Measurements from ENCODE around the gene EIF4G3.
"Not testable (repeated sequence)": the region's sequence is repeated elsewhere in the genome, so short reads cannot be mapped to it uniquely, and the experiment has no call there.

The EIF4G3 gene

DNA sequence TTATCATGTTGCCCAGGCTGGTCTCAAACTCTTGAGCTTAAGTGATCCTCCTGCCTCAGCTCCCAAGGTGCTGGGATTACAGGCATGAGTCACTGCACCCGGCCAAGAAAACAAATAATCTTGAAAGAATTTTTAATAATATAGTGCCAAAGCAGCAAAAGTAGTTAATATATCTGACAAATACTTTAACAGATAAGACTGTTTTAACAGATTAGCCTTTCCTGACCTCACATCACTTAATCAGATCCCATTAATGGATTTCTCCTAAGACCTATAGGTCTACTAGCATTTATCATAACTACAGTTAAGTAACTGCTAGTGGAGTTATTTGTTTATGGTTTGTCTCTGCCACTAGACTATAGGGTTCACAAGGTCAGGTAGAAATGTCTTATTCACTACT, 328.5 kb downstream of the EIF4G3 start:
- DNase-seq (ENCODE audit: extremely low read depth in 1 of 2, low read depth in 1 of 2): no peak

- no peak for DNase-seq (ENCODE audit: extremely low read depth in 1 of 2, low read depth in 1 of 2)
Observed at GRCh38 chr1:20847611-20848080, 329.1 kb downstream of the EIF4G3 start.

- DNase-seq (ENCODE audit: extremely low read depth in 1 of 2, low read depth in 1 of 2): no peak
Observed at GRCh38 chr1:20846461-20847374, 330.0 kb downstream of the EIF4G3 start.

GRCh38 chr1:20840731-20841130, 336.0 kb downstream of the EIF4G3 start:
- no peak for DNase-seq (ENCODE audit: extremely low read depth in 1 of 2, low read depth in 1 of 2)

DNA sequence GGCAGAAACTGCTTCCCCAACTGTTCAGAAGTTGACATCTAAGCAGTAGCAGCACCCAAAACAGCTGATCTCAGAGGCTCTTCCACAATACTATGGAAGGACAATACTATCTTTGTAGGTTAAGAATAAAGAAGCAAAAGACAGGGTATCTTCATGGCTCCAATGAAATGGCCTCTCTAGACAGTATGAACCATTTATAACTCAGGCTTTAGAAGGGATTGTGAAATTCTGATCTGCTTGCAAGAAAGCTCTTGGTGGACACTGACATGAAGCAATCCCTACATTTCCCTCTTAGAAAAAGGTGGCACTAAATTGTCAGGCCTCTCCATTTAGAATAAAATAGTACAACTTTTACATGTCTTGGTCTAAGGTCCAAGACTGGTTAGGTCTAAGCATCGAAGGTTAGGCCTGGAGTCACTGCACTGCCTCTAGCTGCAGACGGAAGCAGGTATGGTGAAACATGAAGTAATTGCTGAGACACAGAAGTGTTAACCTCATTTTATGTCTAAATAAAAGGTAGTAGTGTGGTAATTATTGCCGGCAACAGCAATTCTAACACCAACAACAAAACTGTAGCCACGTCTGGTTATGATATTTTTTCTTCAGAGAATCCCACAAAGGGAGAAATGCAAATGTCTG, 339.0 kb downstream of the EIF4G3 start:
- no peak for DNase-seq (ENCODE audit: extremely low read depth in 1 of 2, low read depth in 1 of 2)

- DNase-seq (ENCODE audit: extremely low read depth in 1 of 2, low read depth in 1 of 2): no peak
Observed at GRCh38 chr1:20836230-20836629, 340.5 kb downstream of the EIF4G3 start.

GRCh38 chr1:20834780-20835179, 341.9 kb downstream of the EIF4G3 start:
- DNase-seq (ENCODE audit: extremely low read depth in 1 of 2, low read depth in 1 of 2): no peak

GRCh38 chr1:20834192-20834591, 342.5 kb downstream of the EIF4G3 start:
- no peak for DNase-seq (ENCODE audit: extremely low read depth in 1 of 2, low read depth in 1 of 2)

DNA sequence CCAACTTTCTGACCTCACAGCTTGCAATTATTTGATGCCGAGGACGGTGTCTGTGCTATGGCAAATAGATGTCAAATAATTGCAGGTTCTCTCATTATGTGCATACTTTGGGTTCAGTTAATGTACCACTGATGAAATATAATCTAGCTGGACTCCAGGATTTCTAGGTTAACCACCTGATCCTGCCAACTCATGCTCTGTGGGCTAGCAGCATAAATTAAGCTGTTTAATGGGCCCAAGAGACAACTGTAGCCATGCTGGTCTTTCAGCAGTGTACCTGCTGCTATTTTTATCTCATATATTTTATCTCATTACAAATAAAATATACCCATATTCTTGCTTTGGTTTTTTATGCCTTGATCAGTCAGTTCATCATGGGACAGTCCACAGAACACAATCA, 346.3 kb downstream of the EIF4G3 start:
- no peak for DNase-seq (ENCODE audit: extremely low read depth in 1 of 2, low read depth in 1 of 2)

- DNase-seq (ENCODE audit: extremely low read depth in 1 of 2, low read depth in 1 of 2): no peak
Observed at GRCh38 chr1:20829946-20830345, 346.8 kb downstream of the EIF4G3 start.

DNA sequence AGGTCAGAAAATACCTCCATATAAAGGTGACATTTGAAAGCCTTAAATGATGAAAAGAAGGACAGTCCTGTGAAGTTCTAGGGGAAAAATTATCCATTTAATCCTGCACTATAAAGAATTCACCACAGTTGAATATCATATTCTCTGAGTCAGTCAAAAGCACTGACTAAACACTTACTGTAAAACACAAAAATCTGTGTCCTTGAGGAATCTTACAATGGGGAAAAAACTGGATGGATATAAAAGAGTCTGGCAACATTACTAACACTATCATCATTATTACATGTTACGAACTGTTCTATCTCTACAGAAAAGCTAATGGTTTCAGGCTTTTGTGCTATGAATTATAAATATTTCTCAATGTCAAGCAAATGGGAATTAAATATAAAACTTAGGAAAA, 347.2 kb downstream of the EIF4G3 start:
- no peak for DNase-seq (ENCODE audit: extremely low read depth in 1 of 2, low read depth in 1 of 2)

DNA sequence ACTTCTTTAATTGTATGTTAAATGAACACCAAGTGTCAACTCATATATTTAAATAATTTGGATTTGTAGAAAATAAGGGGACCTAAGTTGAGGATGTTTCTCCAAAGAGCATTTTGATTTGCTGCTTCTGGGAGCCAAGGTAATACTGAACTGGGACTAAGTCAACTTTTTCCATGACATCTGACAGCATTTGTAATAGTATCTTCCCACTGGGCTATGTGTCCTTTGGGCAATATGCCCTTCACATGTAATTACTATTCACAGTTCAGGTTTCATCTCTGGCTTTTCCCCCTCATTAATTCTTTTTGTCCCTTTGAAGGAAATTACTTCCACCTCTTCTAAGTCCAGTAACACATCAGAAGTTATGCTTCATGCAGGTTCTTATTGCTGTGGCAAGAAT, 352.9 kb downstream of the EIF4G3 start:
- no peak for DNase-seq (ENCODE audit: extremely low read depth in 1 of 2, low read depth in 1 of 2)

GRCh38 chr1:20821466-20821865, 355.2 kb downstream of the EIF4G3 start:
- DNase-seq (ENCODE audit: extremely low read depth in 1 of 2, low read depth in 1 of 2): no peak

GRCh38 chr1:20819818-20820217, 356.9 kb downstream of the EIF4G3 start:
- no peak for DNase-seq (ENCODE audit: extremely low read depth in 1 of 2, low read depth in 1 of 2)

GRCh38 chr1:20814534-20814871, 362.2 kb downstream of the EIF4G3 start:
- DNase-seq (ENCODE audit: extremely low read depth in 1 of 2, low read depth in 1 of 2): no peak

DNA sequence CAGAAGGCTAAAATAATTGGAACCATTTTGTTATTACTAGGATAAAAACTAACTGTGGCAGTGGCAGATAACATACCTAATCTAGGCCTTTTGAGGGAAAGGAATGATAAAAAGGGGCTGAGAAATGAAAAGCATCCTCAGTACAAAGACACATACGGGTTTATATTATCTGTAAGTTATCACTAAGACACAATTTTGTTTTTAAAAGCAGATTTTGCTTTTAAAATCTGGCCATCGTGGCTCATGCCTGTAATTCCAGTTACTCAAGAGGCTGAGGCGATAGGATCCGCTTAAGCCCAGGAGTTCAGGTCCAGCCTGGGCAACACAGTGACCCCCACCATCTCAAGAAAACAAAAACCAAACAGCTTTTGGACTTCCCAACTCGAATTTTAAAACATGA, 364.8 kb downstream of the EIF4G3 start:
- no peak for DNase-seq (ENCODE audit: extremely low read depth in 1 of 2, low read depth in 1 of 2)

DNA sequence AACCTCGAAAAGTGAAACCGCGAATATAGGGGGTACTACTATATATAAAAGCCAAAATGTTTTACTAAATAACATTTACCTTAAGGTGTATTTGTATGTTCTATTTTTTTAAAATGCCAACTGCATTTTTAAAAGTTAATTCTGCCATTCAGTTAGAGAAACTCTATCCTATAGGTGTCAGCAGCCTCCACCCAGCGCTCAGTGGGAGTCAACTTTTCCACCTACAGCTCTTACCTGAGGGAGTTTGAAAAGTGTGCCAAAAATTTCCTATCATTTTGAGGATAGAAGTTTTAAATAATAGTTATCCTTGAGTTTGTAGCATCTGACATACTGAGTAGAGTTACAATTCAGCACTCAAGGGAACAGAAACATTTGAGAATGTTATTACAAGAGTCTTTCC, 383.5 kb downstream of the EIF4G3 start:
- DNase-seq (ENCODE audit: extremely low read depth in 1 of 2, low read depth in 1 of 2): no peak

GRCh38 chr1:20792196-20792595, 384.5 kb downstream of the EIF4G3 start:
- no peak for DNase-seq (ENCODE audit: extremely low read depth in 1 of 2, low read depth in 1 of 2)

DNA sequence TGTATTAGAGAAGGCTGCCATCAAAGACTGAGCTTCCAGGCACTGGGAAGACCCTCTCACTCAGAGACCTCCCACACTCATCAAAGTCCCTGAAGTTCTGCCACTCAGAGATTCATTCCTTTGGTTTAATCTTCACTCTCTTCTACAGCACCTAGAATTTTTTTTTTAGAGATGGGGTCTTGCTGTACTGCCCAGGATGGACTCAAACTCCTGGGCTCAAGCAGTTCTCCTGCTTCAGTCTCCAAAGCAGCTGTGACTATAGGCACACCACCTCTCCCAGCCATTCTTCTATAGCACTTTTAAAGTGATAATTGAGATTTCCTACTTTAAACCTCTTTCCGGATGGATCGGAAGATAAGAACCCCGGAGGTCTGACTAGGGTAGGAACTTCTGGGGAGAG, 385.9 kb downstream of the EIF4G3 start:
- DNase-seq (ENCODE audit: extremely low read depth in 1 of 2, low read depth in 1 of 2): no peak

DNA sequence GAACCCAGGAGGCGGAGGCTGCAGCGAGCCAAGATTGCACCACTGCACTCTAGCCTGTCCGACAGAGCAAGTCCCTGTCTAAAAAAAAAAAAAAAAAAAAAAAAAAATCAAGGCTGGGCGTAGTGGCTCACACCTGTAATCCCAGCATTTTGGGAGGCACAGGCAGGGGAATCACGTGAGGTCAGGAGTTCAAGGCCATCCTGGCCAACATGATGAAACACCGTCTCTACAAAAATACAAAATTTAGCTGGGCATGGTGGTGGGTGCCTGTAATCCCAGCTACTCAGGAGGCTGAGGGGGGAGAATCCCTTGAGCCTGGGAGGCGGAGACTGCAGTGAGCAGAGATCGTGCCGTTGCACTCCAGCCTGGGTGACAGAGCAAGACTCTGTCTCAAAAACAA, 387.1 kb downstream of the EIF4G3 start:
- not testable (repeated sequence) for DNase-seq (ENCODE audit: extremely low read depth in 1 of 2, low read depth in 1 of 2)

DNA sequence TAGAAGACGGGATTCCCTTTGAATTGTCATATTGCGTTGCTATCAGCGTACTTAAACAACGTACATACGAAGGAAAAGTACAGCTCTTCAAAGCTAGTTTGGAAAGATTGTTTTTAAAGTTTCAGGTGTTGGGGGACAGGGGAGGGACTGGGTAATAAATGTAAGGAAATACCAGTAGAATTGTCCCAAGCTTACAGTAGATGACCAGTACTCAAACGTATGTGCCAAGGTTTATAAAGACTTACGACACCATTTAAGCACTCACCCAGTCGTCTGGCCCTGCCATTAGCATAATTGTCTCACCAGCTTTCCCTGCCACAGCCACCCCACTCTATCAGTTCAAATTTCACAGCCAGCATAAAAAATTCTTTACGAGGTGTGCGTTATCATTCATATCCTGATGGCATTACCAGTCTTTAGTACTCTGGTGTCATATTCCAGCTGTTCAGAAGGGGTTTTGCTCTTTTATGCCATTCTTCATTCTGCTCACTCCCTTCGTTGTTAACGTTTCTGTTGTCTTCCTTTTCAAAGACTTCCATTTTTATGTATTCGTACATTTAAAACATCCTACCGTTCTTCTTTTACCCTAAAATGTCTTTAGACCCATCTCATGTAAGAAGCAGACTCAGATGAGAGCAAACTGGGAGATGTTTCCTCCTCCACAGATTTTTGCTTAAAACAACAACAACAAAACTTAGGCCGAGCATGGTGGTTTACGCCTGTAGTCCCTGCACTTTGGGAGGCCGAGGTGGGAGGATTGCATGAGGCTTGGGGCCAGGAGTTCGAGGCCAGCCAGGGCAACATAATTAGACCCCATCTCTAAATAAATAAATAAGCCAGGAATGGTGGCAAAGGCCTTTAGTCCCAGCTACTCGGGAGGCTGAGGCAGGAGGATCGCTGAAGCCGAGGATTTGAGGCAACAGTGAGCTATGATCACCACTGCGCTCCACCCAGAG, 388.6 kb downstream of the EIF4G3 start:
- no peak for DNase-seq (ENCODE audit: extremely low read depth in 1 of 2, low read depth in 1 of 2)
